ENCODE results near the gene ATP8B4. TPM values are rescaled to one million over a fixed set of nuclear protein-coding genes. Genes with fewer than 3 reads are reported as not detected.

The ATP8B4 gene
- total and polyA plus RNA-seq, 10 of the 15 experiments (the other 5 are each of a cell fraction or from before 2014, with no cell fraction given), result 0.02 to 0.94 (median 0.19) TPM

GRCh38 chr15:49919034-49919433 lies 200.0 kb downstream of the ATP8B4 start (continued):
- no peak for TF ChIP-seq ELK1 (IDR thresholded peaks at IDR 0.05; ENCODE audit: low read depth, low read length)
- no peak for TF ChIP-seq ZZZ3 (IDR thresholded peaks at IDR 0.05; ENCODE audit: control insufficient read depth, insufficient read length, low read depth)
- TF ChIP-seq, protein P1, sequence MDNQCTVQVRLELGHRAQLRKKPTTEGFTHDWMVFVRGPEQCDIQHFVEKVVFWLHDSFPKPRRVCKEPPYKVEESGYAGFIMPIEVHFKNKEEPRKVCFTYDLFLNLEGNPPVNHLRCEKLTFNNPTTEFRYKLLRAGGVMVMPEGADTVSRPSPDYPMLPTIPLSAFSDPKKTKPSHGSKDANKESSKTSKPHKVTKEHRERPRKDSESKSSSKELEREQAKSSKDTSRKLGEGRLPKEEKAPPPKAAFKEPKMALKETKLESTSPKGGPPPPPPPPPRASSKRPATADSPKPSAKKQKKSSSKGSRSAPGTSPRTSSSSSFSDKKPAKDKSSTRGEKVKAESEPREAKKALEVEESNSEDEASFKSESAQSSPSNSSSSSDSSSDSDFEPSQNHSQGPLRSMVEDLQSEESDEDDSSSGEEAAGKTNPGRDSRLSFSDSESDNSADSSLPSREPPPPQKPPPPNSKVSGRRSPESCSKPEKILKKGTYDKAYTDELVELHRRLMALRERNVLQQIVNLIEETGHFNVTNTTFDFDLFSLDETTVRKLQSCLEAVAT (IDR thresholded peaks at IDR 0.05), result no peak
- TF ChIP-seq, protein P2, sequence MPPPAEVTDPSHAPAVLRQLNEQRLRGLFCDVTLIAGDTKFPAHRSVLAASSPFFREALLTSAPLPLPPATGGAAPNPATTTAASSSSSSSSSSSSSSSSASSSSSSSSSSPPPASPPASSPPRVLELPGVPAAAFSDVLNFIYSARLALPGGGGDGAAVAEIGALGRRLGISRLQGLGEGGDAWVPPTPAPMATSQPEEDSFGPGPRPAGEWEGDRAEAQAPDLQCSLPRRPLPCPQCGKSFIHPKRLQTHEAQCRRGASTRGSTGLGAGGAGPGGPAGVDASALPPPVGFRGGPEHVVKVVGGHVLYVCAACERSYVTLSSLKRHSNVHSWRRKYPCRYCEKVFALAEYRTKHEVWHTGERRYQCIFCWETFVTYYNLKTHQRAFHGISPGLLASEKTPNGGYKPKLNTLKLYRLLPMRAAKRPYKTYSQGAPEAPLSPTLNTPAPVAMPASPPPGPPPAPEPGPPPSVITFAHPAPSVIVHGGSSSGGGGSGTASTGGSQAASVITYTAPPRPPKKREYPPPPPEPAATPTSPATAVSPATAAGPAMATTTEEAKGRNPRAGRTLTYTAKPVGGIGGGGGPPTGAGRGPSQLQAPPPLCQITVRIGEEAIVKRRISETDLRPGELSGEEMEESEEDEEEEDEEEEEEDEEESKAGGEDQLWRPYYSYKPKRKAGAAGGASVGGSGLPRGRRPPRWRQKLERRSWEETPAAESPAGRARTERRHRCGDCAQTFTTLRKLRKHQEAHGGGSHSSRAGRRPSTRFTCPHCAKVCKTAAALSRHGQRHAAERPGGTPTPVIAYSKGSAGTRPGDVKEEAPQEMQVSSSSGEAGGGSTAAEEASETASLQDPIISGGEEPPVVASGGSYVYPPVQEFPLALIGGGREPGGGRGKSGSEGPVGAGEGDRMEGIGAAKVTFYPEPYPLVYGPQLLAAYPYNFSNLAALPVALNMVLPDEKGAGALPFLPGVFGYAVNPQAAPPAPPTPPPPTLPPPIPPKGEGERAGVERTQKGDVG (CRISPR knock-in tag; IDR thresholded peaks at IDR 0.05), result no peak
- TF ChIP-seq, protein P3, sequence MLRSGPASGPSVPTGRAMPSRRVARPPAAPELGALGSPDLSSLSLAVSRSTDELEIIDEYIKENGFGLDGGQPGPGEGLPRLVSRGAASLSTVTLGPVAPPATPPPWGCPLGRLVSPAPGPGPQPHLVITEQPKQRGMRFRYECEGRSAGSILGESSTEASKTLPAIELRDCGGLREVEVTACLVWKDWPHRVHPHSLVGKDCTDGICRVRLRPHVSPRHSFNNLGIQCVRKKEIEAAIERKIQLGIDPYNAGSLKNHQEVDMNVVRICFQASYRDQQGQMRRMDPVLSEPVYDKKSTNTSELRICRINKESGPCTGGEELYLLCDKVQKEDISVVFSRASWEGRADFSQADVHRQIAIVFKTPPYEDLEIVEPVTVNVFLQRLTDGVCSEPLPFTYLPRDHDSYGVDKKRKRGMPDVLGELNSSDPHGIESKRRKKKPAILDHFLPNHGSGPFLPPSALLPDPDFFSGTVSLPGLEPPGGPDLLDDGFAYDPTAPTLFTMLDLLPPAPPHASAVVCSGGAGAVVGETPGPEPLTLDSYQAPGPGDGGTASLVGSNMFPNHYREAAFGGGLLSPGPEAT (IDR thresholded peaks at IDR 0.05; ENCODE audit: low read depth), result no peak

Measured in GM12878 (cell line).